ENCODE measurements around the gene ARFIP1. TPM values are rescaled to one million over a fixed set of nuclear protein-coding genes. Genes with fewer than 3 reads are reported as not detected.

Gene ARFIP1
- total and polyA plus RNA-seq, 2 of the 8 experiments (the other 6 are each of a cell fraction or from before 2014, with no cell fraction given) = 13.5 to 38.0 TPM

- TF ChIP-seq CHD7 (IDR thresholded peaks at IDR 0.05; ENCODE audit: insufficient replicate concordance, low read length) (no peak), MAX (IDR thresholded peaks at IDR 0.05) (no peak), PHF8 (conservative IDR thresholded peaks at IDR 0.05; ENCODE audit: low read depth, low read length) (no peak)
Observed at GRCh38 chr4:152786627-152787026, 6.9 kb downstream of the ARFIP1 start (continued).
